H1 (cell line): ENCODE measurements around the gene SLIRP. TPM values are rescaled to one million over a fixed set of nuclear protein-coding genes. Genes with fewer than 3 reads are reported as not detected.

Source experiments
- CTCF ChIA-PET: fragments of 300-600 bp; sonication (Branson Sonifier 250); formaldehyde crosslinking; loops from one replicate; lab custom pipeline; 2021; ENCODE audit not compliant: partially characterized antibody; lab: Charles Lee
- POLR2A ChIA-PET: fragments of 300-600 bp; sonication (Branson Sonifier 250); formaldehyde crosslinking; loops from one replicate; lab custom pipeline; 2021; ENCODE audit warnings: inconsistent platforms; ENCODE audit not compliant: partially characterized antibody; lab: Charles Lee
- DNase-seq, 2 experiments: peaks; one replicate each; pipeline versions ENCODE4 v3.0.0 to v3.0.0-alpha.2; 2010 to 2022; ENCODE audit warnings: low spot score in 2 of 2, low read depth in 1 of 2, mixed read lengths in 1 of 2
- FAIRE-seq: peaks from 2 replicates; lab custom pipeline; 2011; peaks lifted over from hg19 to GRCh38; lab: Jason Lieb, UNC
- H2AFZ ChIP-seq: 2 replicates; pipeline ENCODE4 v1.8.1; 2012; ENCODE audit warnings: low read length, inconsistent platforms
- H2AK5ac ChIP-seq: 2 replicates; pipeline ENCODE4 v1.6.1; 2013; ENCODE audit warnings: low read depth, low read length
- H2BK120ac ChIP-seq: replicated peaks from 2 replicates; pipeline ENCODE3; 2013; ENCODE audit warnings: low read depth, low read length, inconsistent platforms
- H2BK12ac ChIP-seq: 2 replicates; pipeline ENCODE4 v1.6.1; 2013; ENCODE audit warnings: low read depth, low read length
- H2BK15ac ChIP-seq: 2 replicates; pipeline ENCODE4 v1.6.1; 2013; ENCODE audit warnings: low read length
- H2BK20ac ChIP-seq: 2 replicates; pipeline ENCODE4 v1.6.1; 2013; ENCODE audit warnings: low read length
- H2BK5ac ChIP-seq: 2 replicates; pipeline ENCODE4 v1.6.1; 2013; ENCODE audit warnings: low read depth, low read length
- H3K14ac ChIP-seq: 2 replicates; pipeline ENCODE4 v1.6.1; 2013; ENCODE audit warnings: inconsistent platforms; ENCODE audit not compliant: insufficient read length
- H3K18ac ChIP-seq: 2 replicates; pipeline ENCODE4 v1.6.1; 2013; ENCODE audit warnings: low read length; ENCODE audit errors: extremely low read depth
- H3K23ac ChIP-seq: 2 replicates; pipeline ENCODE4 v1.6.1; 2013; ENCODE audit warnings: inconsistent platforms; ENCODE audit not compliant: insufficient read length
- H3K23me2 ChIP-seq: 2 replicates; pipeline ENCODE4 v1.6.1; 2013; ENCODE audit warnings: low read depth, low read length
- H3K27ac ChIP-seq: 2 replicates; pipeline ENCODE4 v1.6.1; 2011; ENCODE audit warnings: low read depth, low read length, inconsistent platforms
- H3K27me3 ChIP-seq, 4 experiments: replicated peaks in 1 of 4; 1 replicate in 1 of 4; 2 replicates in 3 of 4; pipeline versions ENCODE4 v1.6.1 to v1.8.1; 2011 to 2013; ENCODE audit warnings: low read length in 3 of 4, mild to moderate bottlenecking in 3 of 4, inconsistent platforms in 2 of 4, mixed read lengths in 2 of 4, moderate library complexity in 1 of 4; ENCODE audit not compliant: control insufficient read depth in 3 of 4, insufficient read depth in 3 of 4; ENCODE audit errors: extremely low read depth in 1 of 4
- H3K36me3 ChIP-seq, 4 experiments: 2 replicates each; pipeline versions ENCODE4 v1.6.1 to v1.8.1; 2011 to 2013; ENCODE audit warnings: mild to moderate bottlenecking in 4 of 4, low read length in 3 of 4, moderate library complexity in 2 of 4, control low read depth in 1 of 4, inconsistent platforms in 1 of 4; ENCODE audit not compliant: insufficient read depth in 4 of 4, control insufficient read depth in 2 of 4
- H3K4ac ChIP-seq: replicated peaks from 2 replicates; pipeline ENCODE3; 2013; ENCODE audit warnings: low read length, low read depth, mixed read lengths, inconsistent platforms; ENCODE audit not compliant: insufficient read length
- H3K4me1 ChIP-seq, 4 experiments: replicated peaks in 1 of 4; 1 replicate in 1 of 4; 2 replicates in 3 of 4; pipeline versions ENCODE4 v1.6.1 to v1.8.1; 2011 to 2013; ENCODE audit warnings: low read length in 3 of 4, inconsistent platforms in 2 of 4, mixed read lengths in 1 of 4; ENCODE audit not compliant: insufficient read depth in 4 of 4, control insufficient read depth in 3 of 4
- H3K4me2 ChIP-seq, 2 experiments: 2 replicates each; pipeline versions ENCODE4 v1.6.1 to v1.8.1; 2011 to 2013; ENCODE audit warnings: low read depth in 2 of 2, low read length in 2 of 2, control low read depth in 1 of 2, inconsistent platforms in 1 of 2, mild to moderate bottlenecking in 1 of 2; ENCODE audit not compliant: insufficient read depth in 1 of 2
- H3K4me3 ChIP-seq, 4 experiments: fragments of 200-600, 300-600 bp in 1 of 4; sonication (generic), shearing (Covaris generic), sonication (Bioruptor Twin) in 1 of 4; 2 replicates each; pipeline versions ENCODE4 v1.5.1 to v1.8.1; 2011 to 2016; ENCODE audit warnings: low read length in 4 of 4, low read depth in 3 of 4, control low read depth in 2 of 4, inconsistent platforms in 2 of 4, mild to moderate bottlenecking in 2 of 4, mixed read lengths in 1 of 4, moderate library complexity in 1 of 4; ENCODE audit not compliant: insufficient read depth in 2 of 4; ENCODE audit errors: extremely low read depth in 1 of 4
- H3K56ac ChIP-seq: replicated peaks from 2 replicates; pipeline ENCODE3; 2013; ENCODE audit warnings: low read depth, mild to moderate bottlenecking, mixed read lengths, low read length, inconsistent platforms; ENCODE audit not compliant: insufficient read length
- H3K79me1 ChIP-seq: 2 replicates; pipeline ENCODE4 v1.6.1; 2013; ENCODE audit warnings: low read depth, low read length, control low read depth
- H3K79me2 ChIP-seq, 2 experiments: 2 replicates each; pipeline versions ENCODE4 v1.6.1 to v1.8.1; 2012 to 2013; ENCODE audit warnings: low read length in 2 of 2, mild to moderate bottlenecking in 2 of 2, inconsistent platforms in 1 of 2; ENCODE audit not compliant: insufficient read depth in 2 of 2, control insufficient read depth in 1 of 2
- H3K9ac ChIP-seq, 4 experiments: replicated peaks in 1 of 4; 1 replicate in 1 of 4; 2 replicates in 3 of 4; pipeline versions ENCODE4 v1.6.1 to v1.8.1; 2011 to 2013; ENCODE audit warnings: low read depth in 3 of 4, low read length in 3 of 4, control low read depth in 2 of 4, mild to moderate bottlenecking in 2 of 4, moderate library complexity in 2 of 4, inconsistent platforms in 1 of 4; ENCODE audit errors: extremely low read depth in 1 of 4
- H3K9me3 ChIP-seq, 2 experiments: 2 replicates each; pipeline versions ENCODE4 v1.6.1 to v1.8.1; 2012 to 2013; ENCODE audit warnings: mild to moderate bottlenecking in 2 of 2, moderate library complexity in 2 of 2, control low read depth in 1 of 2, inconsistent platforms in 1 of 2, low read depth in 1 of 2, low read length in 1 of 2, mixed read lengths in 1 of 2; ENCODE audit not compliant: insufficient read depth in 2 of 2
- H4K20me1 ChIP-seq, 2 experiments: replicated peaks in 1 of 2; 2 replicates each; pipeline versions ENCODE3 to v1.8.1; 2011 to 2013; ENCODE audit warnings: inconsistent platforms in 2 of 2, low read length in 2 of 2, mild to moderate bottlenecking in 1 of 2; ENCODE audit not compliant: insufficient read depth in 2 of 2, control insufficient read depth in 1 of 2
- H4K5ac ChIP-seq: 2 replicates; pipeline ENCODE4 v1.6.1; 2013; ENCODE audit warnings: low read length, low read depth, mixed read lengths, inconsistent platforms; ENCODE audit not compliant: insufficient read length
- H4K8ac ChIP-seq: 2 replicates; pipeline ENCODE4 v1.8.0; 2013; ENCODE audit warnings: mild to moderate bottlenecking, moderate library complexity, low read length, inconsistent platforms; ENCODE audit not compliant: insufficient read depth; ENCODE audit errors: extremely low read depth
- H4K91ac ChIP-seq: replicated peaks from 2 replicates; pipeline ENCODE3; 2013; ENCODE audit warnings: low read length, mixed read lengths, inconsistent platforms; ENCODE audit not compliant: insufficient read length
- BACH1 ChIP-seq: IDR thresholded peaks from 2 replicates; pipeline ENCODE4 v1.6.1; 2012; ENCODE audit warnings: low read length, improper control_type of control experiment
- BCL11A ChIP-seq, 2 experiments: IDR thresholded peaks; one replicate each; pipeline ENCODE4 v1.6.1; 2011; ENCODE audit warnings: low read depth in 2 of 2, low read length in 2 of 2, mild to moderate bottlenecking in 2 of 2
- BRCA1 ChIP-seq: IDR thresholded peaks from 2 replicates; pipeline ENCODE4 v1.6.1; 2012; ENCODE audit warnings: low read depth, low read length, improper control_type of control experiment
- CBX8 ChIP-seq: fragments of 300-800, 300-1000 bp; sonication (generic); IDR thresholded peaks from 2 replicates; pipeline ENCODE4 v1.7.1; 2016; ENCODE audit warnings: low read depth, low read length, borderline replicate concordance
- CEBPB ChIP-seq: IDR thresholded peaks from 2 replicates; pipeline ENCODE4 v1.6.1; 2012; ENCODE audit warnings: low read depth, low read length
- EGR1 ChIP-seq: IDR thresholded peaks from 2 replicates; pipeline ENCODE4 v1.6.1; 2011; ENCODE audit warnings: low read depth, low read length, borderline replicate concordance
- KDM5A ChIP-seq: fragments of 200-600 bp; IDR thresholded peaks from 2 replicates; pipeline ENCODE4 v1.7.1; 2012; ENCODE audit warnings: mild to moderate bottlenecking, low read length, inconsistent platforms, mixed read lengths
- NANOG ChIP-seq: IDR thresholded peaks from 2 replicates; pipeline ENCODE4 v1.6.1; 2011; ENCODE audit warnings: low read length, low read depth, mild to moderate bottlenecking, inconsistent platforms; ENCODE audit not compliant: insufficient read depth, poor library complexity, severe bottlenecking
- RFX5 ChIP-seq: IDR thresholded peaks from 2 replicates; pipeline ENCODE4 v1.6.1; 2011; ENCODE audit warnings: low read depth, low read length, improper control_type of control experiment, borderline replicate concordance
- RNF2 ChIP-seq: fragments of 200-900, 300-1000 bp; sonication (generic); IDR thresholded peaks from 2 replicates; pipeline ENCODE4 v1.7.1; 2016; ENCODE audit warnings: borderline replicate concordance, low read depth, mild to moderate bottlenecking, antibody characterized with exemption, low read length; ENCODE audit not compliant: poor library complexity, severe bottlenecking; ENCODE audit errors: missing control alignments
- RXRA ChIP-seq: IDR thresholded peaks from 2 replicates; pipeline ENCODE4 v1.6.1; 2011; ENCODE audit warnings: low read depth, mild to moderate bottlenecking, low read length, moderate library complexity; ENCODE audit not compliant: insufficient read depth
- SIX5 ChIP-seq: IDR thresholded peaks from 2 replicates; pipeline ENCODE4 v1.6.1; 2011; ENCODE audit warnings: mild to moderate bottlenecking, low read depth, low read length
- SP2 ChIP-seq: IDR thresholded peaks from 2 replicates; pipeline ENCODE4 v1.6.1; 2012; ENCODE audit warnings: mild to moderate bottlenecking, low read length, inconsistent platforms
- YY1 ChIP-seq: IDR thresholded peaks from 2 replicates; pipeline ENCODE4 v1.6.1; 2011; ENCODE audit warnings: low read depth, mild to moderate bottlenecking, low read length
- WGBS, 2 experiments: shearing (Covaris generic) in 1 of 2; methylation state at CpG; one replicate each; pipeline versions ENCODE4 v1.1.6 to v1.1.7; 2013 to 2015; ENCODE audit warnings: low lambda C conversion rate in 2 of 2, mixed read lengths in 2 of 2, inconsistent platforms in 1 of 2, low coverage in 1 of 2, missing lambda C conversion rate in 1 of 2; ENCODE audit not compliant: insufficient replicate concordance in 2 of 2, insufficient coverage in 1 of 2, insufficient read length in 1 of 2; ENCODE audit errors: extremely low coverage in 1 of 2, missing lambda C conversion rate in 1 of 2; 5-methylcytosine and 5-hydroxymethylcytosine counted together
- polyA plus RNA-seq, 7 experiments: library from polyadenylated mRNA; depleted of rRNA in 3 of 7; stranded (reverse) in 5 of 7; unstranded in 2 of 7; fragments of >200 nt in 5 of 7; fragments of 200-250 nt in 2 of 7; gene quantifications; 1 replicate in 5 of 7; 2 replicates in 1 of 7; 4 replicates in 1 of 7; pipeline versions ENCODE4 v1.2.1 to v1.2.3, GENCODE V29; 2011 to 2013; ENCODE audit warnings: missing spikeins in 2 of 7, mixed read lengths in 2 of 7
- total RNA-seq: library from RNA; stranded (reverse); fragmentation: NEBNext Ultra II Directional; extraction: Animal tissue kit (Norgen Biotek cat#: 25700); gene quantifications from 2 replicates; pipeline ENCODE4 v1.2.1, GENCODE V29; 2021
- TF ChIP-seq, protein P1 (sequence below): IDR thresholded peaks from 2 replicates; pipeline ENCODE4 v1.6.1; 2012; ENCODE audit warnings: inconsistent platforms

The SLIRP gene
- total and polyA plus RNA-seq, 2 of the 8 experiments (the other 6 are each of a cell fraction or from before 2014, with no cell fraction given) = 374 to 383 TPM

DNA sequence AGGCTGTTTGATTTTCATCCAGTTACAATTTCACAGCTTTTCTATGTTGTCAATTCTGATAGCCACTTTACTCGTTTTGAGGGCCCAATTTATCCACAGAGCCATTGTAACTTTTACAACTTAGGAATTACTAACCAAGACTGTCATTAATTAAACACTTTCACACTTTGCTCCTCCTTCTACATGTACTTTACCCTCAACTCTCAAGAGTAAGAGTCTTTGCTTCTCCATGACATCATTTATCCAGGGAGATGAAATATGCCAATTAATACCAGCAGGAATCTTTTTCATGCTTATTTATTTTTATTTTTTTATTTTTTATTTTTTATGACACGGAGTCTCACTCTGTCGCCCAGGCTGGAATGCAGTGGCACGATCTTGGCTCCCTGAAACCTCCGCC lies 13.5 kb downstream of the SLIRP start:
- H3K27me3 ChIP-seq = no peaks in the 10 kb centered on the region
- H2BK15ac ChIP-seq = no peak overlapping the region
- H3K14ac ChIP-seq = no peak overlapping the region
- H2BK5ac ChIP-seq = no peak overlapping the region
- H3K23ac ChIP-seq = no peak overlapping the region
- no peak overlapping the region for H2BK120ac ChIP-seq
- H3K9me3 ChIP-seq = no peaks in the 10 kb centered on the region
- no peak overlapping the region for H2AFZ ChIP-seq
- WGBS, 2 experiments = 96% methylated on average over 5 of the region's 5 CpGs; no CpG with 5 or more reads in 1 of the 2 experiments
- FAIRE-seq (no peak), DNase-seq (no peak)
- no peaks in the 10 kb centered on the region for H3K4me1 ChIP-seq
- ChIA-PET CTCF (interaction anchor here (0.9 to 1.8 kb wide), 3 partner anchors 15 to 262 kb away, joined by 3 to 6 read pairs (median 3); no protein-coding TSS in a partner anchor), POLR2A (interaction anchor here (1.0 to 2.3 kb wide), 4 partner anchors 9 to 40 kb away, joined by 3 to 10 read pairs (median 4); no protein-coding TSS in a partner anchor)
- H3K18ac ChIP-seq = no peak overlapping the region
- no peak overlapping the region for H3K9ac ChIP-seq
- H2AK5ac ChIP-seq = no peak overlapping the region
- peaks cover 0 to 3% of the 10 kb centered on the region in 2 experiments for H4K20me1 ChIP-seq
- H4K91ac ChIP-seq = no peak overlapping the region
- no peaks in the 10 kb centered on the region for H3K79me2 ChIP-seq
- no peak overlapping the region for H3K4ac ChIP-seq
- H3K4me2 ChIP-seq = no peak overlapping the region
- H4K5ac ChIP-seq = no peak overlapping the region
- H3K23me2 ChIP-seq = no peaks in the 10 kb centered on the region
- no peak overlapping the region for H2BK12ac ChIP-seq
- no peak overlapping the region for H2BK20ac ChIP-seq
- no peak overlapping the region for H3K4me3 ChIP-seq
- peaks cover 3% of the 10 kb centered on the region; the same call in 1 of the 2 replicates for H3K79me1 ChIP-seq
- no peak overlapping the region for H4K8ac ChIP-seq
- no peak overlapping the region for H3K27ac ChIP-seq
- peaks cover 16 to 74% (median 48%) of the 10 kb centered on the region in 4 experiments for H3K36me3 ChIP-seq
- no peak overlapping the region for H3K56ac ChIP-seq
- no peak for TF ChIP-seq CEBPB
- no peak for TF ChIP-seq BACH1
- no peak for TF ChIP-seq YY1
- TF ChIP-seq, protein P1, sequence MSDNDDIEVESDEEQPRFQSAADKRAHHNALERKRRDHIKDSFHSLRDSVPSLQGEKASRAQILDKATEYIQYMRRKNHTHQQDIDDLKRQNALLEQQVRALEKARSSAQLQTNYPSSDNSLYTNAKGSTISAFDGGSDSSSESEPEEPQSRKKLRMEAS = no peak
- TF ChIP-seq BRCA1 = no peak
- no peak for TF ChIP-seq CBX8
- no peak for TF ChIP-seq NANOG
- TF ChIP-seq KDM5A = no peak
- no peak for TF ChIP-seq BCL11A (IDR thresholded peaks at IDR 0.05; ENCODE audit: low read depth in 2 of 2, low read length in 2 of 2)
- no peak for TF ChIP-seq RXRA
- TF ChIP-seq EGR1 = no peak
- TF ChIP-seq SP2 = no peak
- TF ChIP-seq RFX5 = no peak
- no peak for TF ChIP-seq SIX5
- no peak for TF ChIP-seq RNF2
